HCT116 (cell line): ENCODE measurements around the gene MTFP1. TPM values are rescaled to one million over a fixed set of nuclear protein-coding genes. Genes with fewer than 3 reads are reported as not detected.

Experiments used
- ATAC-seq: fragments of 200-7000 bp; cut with Tn5 transposase; 2 replicates; pipeline ENCODE4 v1.9.1; 2020; ENCODE audit warnings: mild to moderate bottlenecking, moderate library complexity
- BruUV-seq: library from RNA; stranded (reverse); fragments of 400-500 nt; replicated peaks from 2 replicates; lab custom pipeline; 2021; lab: Mats Ljungman, UMichigan
- CTCF ChIA-PET: fragments of 300-600 bp; sonication (Branson Sonifier 250); formaldehyde crosslinking; loops from one replicate; lab custom pipeline; 2021; ENCODE audit warnings: antibody characterized with exemption; lab: Charles Lee
- POLR2A ChIA-PET: fragments of 300-600, 350-600 bp; sonication (Branson Sonifier 250); formaldehyde crosslinking; loops from one replicate; lab custom pipeline; 2021; ENCODE audit warnings: antibody characterized with exemption; lab: Charles Lee
- RAD21 ChIA-PET, 2 experiments: fragments of 300-600 bp; sonication (Branson Sonifier 250); formaldehyde crosslinking; loops; one replicate each; lab custom pipeline; 2023; ENCODE audit warnings: low total read pairs in 2 of 2; ENCODE audit not compliant: uncharacterized antibody in 2 of 2, unreplicated experiment in 2 of 2, low non-redundant PET in 1 of 2; lab: Charles Lee
- DNase-seq: peaks from one replicate; pipeline ENCODE4 v3.0.0-alpha.2; 2010; ENCODE audit warnings: low read depth, low spot score
- H2AFZ ChIP-seq: fragments of 200-600 bp; shearing (Covaris generic), sonication (generic); 2 replicates; pipeline ENCODE4 v1.6.1; 2017; ENCODE audit warnings: low read depth, mixed run types, mixed read lengths, antibody characterized with exemption, low read length; ENCODE audit not compliant: poor library complexity, severe bottlenecking
- H3K27ac ChIP-seq: 2 replicates; pipeline ENCODE4 v1.5.1; 2012; ENCODE audit warnings: low read depth, low read length
- H3K27me3 ChIP-seq: fragments of 200-600 bp; sonication (generic); 2 replicates; pipeline ENCODE4 v1.6.1; 2016; ENCODE audit warnings: mixed run types, low read length, mixed read lengths; ENCODE audit not compliant: insufficient read depth
- H3K36me3 ChIP-seq, 2 experiments: fragments of 200-500 bp in 1 of 2; fragments of 200-600 bp in 1 of 2; sonication (Bioruptor generic) in 1 of 2; sonication (generic) in 1 of 2; 2 replicates each; pipeline versions ENCODE4 v1.5.1 to v1.6.1; 2014 to 2016; ENCODE audit warnings: low read length in 2 of 2, inconsistent platforms in 1 of 2, mixed read lengths in 1 of 2, mixed run types in 1 of 2; ENCODE audit not compliant: insufficient read depth in 2 of 2, control insufficient read depth in 1 of 2
- H3K4me1 ChIP-seq, 2 experiments: fragments of 200-600 bp in 1 of 2; sonication (generic) in 1 of 2; 2 replicates each; pipeline versions ENCODE4 v1.5.1 to v1.6.1; 2012 to 2017; ENCODE audit warnings: low read length in 2 of 2, inconsistent platforms in 1 of 2, mild to moderate bottlenecking in 1 of 2, mixed read lengths in 1 of 2, mixed run types in 1 of 2, moderate library complexity in 1 of 2; ENCODE audit not compliant: insufficient read depth in 2 of 2, control insufficient read depth in 1 of 2
- H3K4me2 ChIP-seq: fragments of 200-600 bp; sonication (generic); 2 replicates; pipeline ENCODE4 v1.6.1; 2017; ENCODE audit warnings: mixed run types, low read length, mixed read lengths
- H3K4me3 ChIP-seq, 2 experiments: fragments of 200-600 bp in 1 of 2; sonication (generic) in 1 of 2; replicated peaks in 1 of 2; 2 replicates each; pipeline ENCODE4 v1.5.1; 2011 to 2016; ENCODE audit warnings: low read length in 2 of 2, control low read depth in 1 of 2, low read depth in 1 of 2, mild to moderate bottlenecking in 1 of 2, mixed read lengths in 1 of 2, mixed run types in 1 of 2
- H3K79me2 ChIP-seq: fragments of 200-600 bp; sonication (generic); 2 replicates; pipeline ENCODE4 v1.6.1; 2017; ENCODE audit warnings: mild to moderate bottlenecking, mixed run types, low read length, moderate library complexity, mixed read lengths; ENCODE audit not compliant: insufficient read depth
- H3K9ac ChIP-seq: fragments of 200-600 bp; sonication (generic); 2 replicates; pipeline ENCODE4 v1.6.1; 2016; ENCODE audit warnings: low read length, mixed read lengths
- H3K9me2 ChIP-seq: fragments of 200-600 bp; sonication (generic), shearing (Covaris generic); 2 replicates; pipeline ENCODE4 v1.6.1; 2017; ENCODE audit warnings: mixed run types, mild to moderate bottlenecking, moderate library complexity; ENCODE audit not compliant: insufficient read depth
- H3K9me3 ChIP-seq, 2 experiments: fragments of 200-500 bp in 1 of 2; fragments of 200-600 bp in 1 of 2; sonication (Bioruptor generic) in 1 of 2; sonication (generic) in 1 of 2; 2 replicates each; pipeline ENCODE4 v1.6.1; 2014 to 2017; ENCODE audit warnings: low read length in 2 of 2, mixed read lengths in 2 of 2, inconsistent platforms in 1 of 2, low read depth in 1 of 2, mild to moderate bottlenecking in 1 of 2, mixed run types in 1 of 2, moderate library complexity in 1 of 2; ENCODE audit not compliant: control insufficient read depth in 1 of 2, insufficient read depth in 1 of 2
- H4K20me1 ChIP-seq: fragments of 200-600 bp; sonication (generic), shearing (Covaris generic); 2 replicates; pipeline ENCODE4 v1.6.1; 2017; ENCODE audit warnings: mixed run types, mild to moderate bottlenecking, moderate library complexity; ENCODE audit not compliant: insufficient read depth
- FOSL1 ChIP-seq: IDR thresholded peaks from 2 replicates; pipeline ENCODE4 v1.6.1; 2012; ENCODE audit warnings: low read depth
- JUND ChIP-seq: IDR thresholded peaks from 2 replicates; pipeline ENCODE4 v1.6.1; 2012
- SIN3A ChIP-seq: IDR thresholded peaks from 2 replicates; pipeline ENCODE4 v1.6.1; 2012; ENCODE audit warnings: low read depth
- SP1 ChIP-seq: IDR thresholded peaks from 2 replicates; pipeline ENCODE4 v1.6.1; 2012; ENCODE audit warnings: low read depth
- SRF ChIP-seq: IDR thresholded peaks from 2 replicates; pipeline ENCODE4 v1.6.1; 2012; ENCODE audit warnings: low read depth
- TCF7L2 ChIP-seq: IDR thresholded peaks from 2 replicates; pipeline ENCODE4 v1.7.0; 2011; ENCODE audit warnings: borderline replicate concordance, inconsistent platforms; ENCODE audit not compliant: insufficient read depth, insufficient read length; ENCODE audit errors: extremely low read depth
- ZFX ChIP-seq: fragments of 450-650 bp; IDR thresholded peaks from 2 replicates; pipeline ENCODE4 v1.6.1; 2017
- intact Hi-C: fragments of 100-400 bp; cut with micrococcal nuclease; formaldehyde crosslinking; loops from 2 replicates; pipeline ENCODE4 v1.10.0; 2022
- total RNA-seq: library from RNA; stranded (reverse); gene quantifications from one replicate; pipeline ENCODE4 v1.2.1, GENCODE V29; 2021; ENCODE audit not compliant: unreplicated experiment

The MTFP1 gene
- total RNA-seq, 1 experiment from 2014 or later = 36.1 TPM

DNA sequence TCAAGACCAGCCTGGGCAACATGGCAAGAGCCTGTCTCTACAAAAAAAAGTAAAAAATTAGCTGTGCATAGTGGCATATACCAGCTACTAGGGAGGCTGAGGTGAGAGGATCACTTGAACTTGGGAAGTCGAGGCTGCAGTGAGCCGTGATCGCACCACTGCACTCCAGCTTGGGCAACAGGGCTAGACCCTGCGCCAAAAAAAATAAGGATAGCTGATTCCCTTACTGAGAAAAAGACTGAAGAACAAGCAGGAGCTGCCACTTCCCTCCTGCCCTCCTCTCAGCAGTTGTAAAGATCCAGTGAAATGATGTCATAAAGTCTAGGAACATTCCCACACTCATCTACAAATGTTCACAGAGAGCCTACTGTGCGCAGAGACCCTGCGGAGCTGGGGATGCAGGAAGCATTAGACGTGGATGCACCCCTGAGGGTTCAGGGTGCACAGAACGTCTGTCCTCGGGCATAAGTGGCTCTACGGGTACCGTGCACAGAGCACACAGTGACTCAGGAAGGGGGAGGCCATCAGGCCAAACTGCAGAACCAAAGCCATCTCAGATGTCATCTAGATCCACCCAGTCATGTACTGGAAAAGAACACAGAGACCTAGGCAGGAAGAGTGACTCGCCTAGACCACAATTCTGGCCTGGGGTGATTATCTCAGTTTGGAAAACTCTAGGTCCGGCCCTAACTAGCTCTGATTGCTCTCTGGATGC, 17.0 kb upstream of the MTFP1 start:
- H2AFZ ChIP-seq = no peak overlapping the region
- RAD21 ChIA-PET = interaction anchor here in 1 of 2 experiments (0.7 kb wide), 1 partner anchor 783 kb away, joined by 3 read pairs; no protein-coding TSS in a partner anchor
- no TSS peak for BruUV-seq
- peak overlapping the region; percentile 44 for H3K4me2 ChIP-seq
- 0 out of 2 replicates have a peak, but pooled peaks have one; percentile 24 for TF ChIP-seq SIN3A
- no peak for TF ChIP-seq TCF7L2
- peak; percentile 66 for TF ChIP-seq SP1
- TF ChIP-seq FOSL1 = peak; percentile 38
- TF ChIP-seq JUND = peak; percentile 48; the same call in 1 of the 2 replicates
- no peak for TF ChIP-seq ZFX
- no peak overlapping the region for H3K4me3 ChIP-seq
- no peaks in the 10 kb centered on the region for H4K20me1 ChIP-seq
- POLR2A ChIA-PET = interaction anchor here (1.5 kb wide), 1 partner anchor 16 kb away, joined by 5 read pairs; no protein-coding TSS in a partner anchor
- H3K36me3 ChIP-seq = peaks cover 37 to 47% of the 10 kb centered on the region in 2 experiments; a peak in 3 of 4 replicates
- CTCF ChIA-PET = no interaction called here
- intact Hi-C loops = no loop called here
- peaks cover 12% of the 10 kb centered on the region for H3K79me2 ChIP-seq
- ATAC-seq (peak; percentile 87), DNase-seq (no peak)
- peaks cover 6 to 38% of the 10 kb centered on the region in 2 experiments; a peak in 3 of 4 replicates for H3K4me1 ChIP-seq
- H3K9me2 ChIP-seq = no peaks in the 10 kb centered on the region
- H3K27me3 ChIP-seq = no peaks in the 10 kb centered on the region
- H3K9me3 ChIP-seq = no peaks in the 10 kb centered on the region
- H3K27ac ChIP-seq = peak overlapping the region; percentile 62
- H3K9ac ChIP-seq = peak overlapping the region; percentile 24; the same call in 1 of the 2 replicates

DNA sequence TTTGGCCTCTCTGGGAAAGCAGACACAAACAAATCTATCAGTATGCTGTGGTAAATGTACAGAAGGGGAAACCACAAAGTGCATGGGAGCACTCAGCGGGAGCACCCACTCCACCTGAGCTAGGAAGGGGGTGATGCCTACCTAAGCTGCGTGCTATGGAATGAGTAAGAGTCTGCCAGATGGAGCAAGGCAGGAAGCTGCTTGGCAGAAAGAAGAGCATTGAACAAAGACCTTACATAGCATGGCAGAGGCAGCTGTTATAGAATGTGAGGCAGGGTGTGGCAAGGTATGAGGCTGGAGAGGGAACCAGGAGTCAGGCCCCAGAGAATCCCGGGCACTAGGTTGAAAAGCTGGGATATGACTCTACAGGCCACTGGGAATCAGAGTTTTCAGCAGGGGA, 13.8 kb upstream of the MTFP1 start:
- no peaks in the 10 kb centered on the region for H4K20me1 ChIP-seq
- peaks cover 6 to 43% of the 10 kb centered on the region in 2 experiments; a peak in 3 of 4 replicates for H3K4me1 ChIP-seq
- TF ChIP-seq FOSL1 (no peak), SRF (no peak)
- ChIA-PET POLR2A (interaction anchor here (1.6 to 3.5 kb wide), 2 partner anchors 11 to 15 kb away, joined by 3 to 23 read pairs; no protein-coding TSS in a partner anchor), RAD21 (no interaction called here), CTCF (no interaction called here)
- peaks cover 44 to 59% of the 10 kb centered on the region in 2 experiments for H3K36me3 ChIP-seq
- no peak for ATAC-seq
- no peak overlapping the region for H3K4me2 ChIP-seq
- H3K27me3 ChIP-seq = no peaks in the 10 kb centered on the region
- no peak for DNase-seq
- H3K79me2 ChIP-seq = no peaks in the 10 kb centered on the region
- H3K4me3 ChIP-seq = no peak overlapping the region
- H2AFZ ChIP-seq = no peak overlapping the region
- intact Hi-C loops = no loop called here
- H3K9me2 ChIP-seq = no peaks in the 10 kb centered on the region
- no TSS peak for BruUV-seq
- H3K27ac ChIP-seq = no peak overlapping the region
- no peak overlapping the region for H3K9ac ChIP-seq
- H3K9me3 ChIP-seq = no peaks in the 10 kb centered on the region
